HEK293 (cell line): ENCODE results near the gene PDE3A.

Source experiments
- CTCF ChIP-seq: fragments of 450-650 bp; formaldehyde crosslinking; IDR thresholded peaks from 2 replicates; pipeline ENCODE4 v1.5.1; 2016; ENCODE audit warnings: missing biosample characterization, missing genetic modification characterization
- GLIS2 ChIP-seq: fragments of 450-650 bp; formaldehyde crosslinking; IDR thresholded peaks from 2 replicates; pipeline ENCODE4 v1.5.1; 2016; ENCODE audit warnings: missing biosample characterization, missing genetic modification characterization
- REST ChIP-seq: fragments of 450-650 bp; formaldehyde crosslinking; IDR thresholded peaks from 2 replicates; pipeline ENCODE4 v1.5.1; 2016; ENCODE audit warnings: missing biosample characterization, missing genetic modification characterization
- TCF7L2 ChIP-seq: IDR thresholded peaks from 2 replicates; pipeline ENCODE4 v1.6.1; 2011; ENCODE audit warnings: low read depth, mild to moderate bottlenecking, inconsistent platforms, low read length, moderate library complexity, borderline replicate concordance
- ZBTB26 ChIP-seq: fragments of 450-650 bp; formaldehyde crosslinking; optimal IDR thresholded peaks from 2 replicates; pipeline ENCODE3; 2016; ENCODE audit warnings: missing biosample characterization, mild to moderate bottlenecking, missing genetic modification characterization
- ZNF221 ChIP-seq: fragments of 450-650 bp; formaldehyde crosslinking; IDR thresholded peaks from 2 replicates; pipeline ENCODE4 v1.5.1; 2017; ENCODE audit warnings: missing biosample characterization, missing genetic modification characterization, borderline replicate concordance
- ZNF274 ChIP-seq, 2 experiments: fragments of 200-500 bp in 1 of 2; fragments of 450-650 bp in 1 of 2; sonication (Bioruptor generic) in 1 of 2; formaldehyde crosslinking in 1 of 2; IDR thresholded peaks; 2 replicates each; pipeline versions ENCODE4 v1.5.1 to v1.6.1; 2014 to 2016; ENCODE audit warnings: borderline replicate concordance in 1 of 2, inconsistent platforms in 1 of 2, low read length in 1 of 2, missing biosample characterization in 1 of 2, missing genetic modification characterization in 1 of 2
- ZNF280C ChIP-seq: fragments of 450-650 bp; formaldehyde crosslinking; IDR thresholded peaks from 2 replicates; pipeline ENCODE4 v1.5.1; 2016; ENCODE audit warnings: missing biosample characterization, missing genetic modification characterization
- ZNF404 ChIP-seq: fragments of 450-650 bp; formaldehyde crosslinking; IDR thresholded peaks from 2 replicates; pipeline ENCODE4 v1.5.1; 2017; ENCODE audit warnings: missing biosample characterization, missing genetic modification characterization
- ZNF513 ChIP-seq: fragments of 450-650 bp; IDR thresholded peaks from 2 replicates; pipeline ENCODE4 v1.5.1; 2018; ENCODE audit warnings: missing biosample characterization, missing genetic modification characterization
- ZNF704 ChIP-seq: fragments of 450-650 bp; formaldehyde crosslinking; IDR thresholded peaks from 2 replicates; pipeline ENCODE4 v1.5.1; 2016; ENCODE audit warnings: missing biosample characterization, missing genetic modification characterization
- ZNF785 ChIP-seq: fragments of 450-650 bp; formaldehyde crosslinking; IDR thresholded peaks from 2 replicates; pipeline ENCODE4 v1.5.1; 2016; ENCODE audit warnings: missing biosample characterization, missing genetic modification characterization
- ZNF843 ChIP-seq: fragments of 450-650 bp; formaldehyde crosslinking; IDR thresholded peaks from 2 replicates; pipeline ENCODE4 v1.5.1; 2016; ENCODE audit warnings: missing biosample characterization, missing genetic modification characterization

- TF ChIP-seq ZNF404 (no peak), ZNF280C (tag by site-specific recombination) (no peak), CTCF (tag by site-specific recombination) (no peak), REST (tag by site-specific recombination) (no peak), ZNF785 (no peak), ZNF274 (IDR thresholded peaks at IDR 0.05; ENCODE audit: low read length) (no peak), ZNF274 (tag by site-specific recombination; IDR thresholded peaks at IDR 0.05; ENCODE audit: borderline replicate concordance) (no peak), GLIS2 (tag by site-specific recombination) (no peak), ZNF704 (tag by site-specific recombination) (no peak), ZNF843 (tag by site-specific recombination) (no peak), ZBTB26 (tag by site-specific recombination) (no peak), TCF7L2 (no peak), ZNF221 (tag by site-specific recombination) (no peak), ZNF513 (no peak)
Observed at GRCh38 chr12:20588042-20588441, 219.7 kb downstream of the PDE3A start.
